Hematopoietic multipotent progenitor cell treated with erythropoietin and hydrocortisone succinate and interleukin-3 and kit ligand, for 8 days (in vitro differentiated cells): ENCODE measurements around the gene UGT1A10.

Source experiments
- DNase-seq: peaks from one replicate; pipeline ENCODE4 v3.0.0-alpha.2; 2015

UGT1A10 gene

GRCh38 chr2:233811087-233811486, 174.8 kb downstream of the UGT1A10 start:
- no peak for DNase-seq

- no peak for DNase-seq
Observed at GRCh38 chr2:233811732-233812131, 175.5 kb downstream of the UGT1A10 start.

GRCh38 chr2:233813236-233814055, 177.2 kb downstream of the UGT1A10 start:
- DNase-seq, result no peak

- no peak for DNase-seq
Observed at GRCh38 chr2:233814056-233814835, 178.0 kb downstream of the UGT1A10 start.

GRCh38 chr2:233815861-233816260, 179.6 kb downstream of the UGT1A10 start:
- DNase-seq, result no peak

- no peak for DNase-seq
Observed at GRCh38 chr2:233816334-233816733, 180.1 kb downstream of the UGT1A10 start.

GRCh38 chr2:233816771-233817170, 180.5 kb downstream of the UGT1A10 start:
- no peak for DNase-seq

- no peak for DNase-seq
Observed at GRCh38 chr2:233817361-233817911, 181.2 kb downstream of the UGT1A10 start.

- no peak for DNase-seq
Observed at GRCh38 chr2:233817995-233818638, 181.9 kb downstream of the UGT1A10 start.

- DNase-seq, result no peak
Observed at GRCh38 chr2:233818639-233819621, 182.7 kb downstream of the UGT1A10 start.

- no peak for DNase-seq
Observed at GRCh38 chr2:233819884-233820773, 183.9 kb downstream of the UGT1A10 start.

GRCh38 chr2:233820774-233821105, 184.5 kb downstream of the UGT1A10 start:
- no peak for DNase-seq

GRCh38 chr2:233821196-233821595, 184.9 kb downstream of the UGT1A10 start:
- no peak for DNase-seq

- DNase-seq, result no peak
Observed at GRCh38 chr2:233821709-233822100, 185.5 kb downstream of the UGT1A10 start.

- no peak for DNase-seq
Observed at GRCh38 chr2:233822101-233822771, 186.0 kb downstream of the UGT1A10 start.
